Measurements from ENCODE around the gene CDKL2.
A peak's percentile ranks its signal among the peaks of the same experiment; 100 is the strongest.

The CDKL2 gene

GRCh38 chr4:75630174-75630936 lies at the start of gene CDKL2:
Gene CDKL2, minus strand, starts transcription at chr4:75630528. Its CDS starts 4,540 bp downstream, at chr4:75625988.
- DNase-seq (ENCODE audit: low read depth, low spot score) = peak; percentile 83
- H3K4me1 ChIP-seq (ENCODE audit: control insufficient read depth, insufficient read depth, low read length) = peaks cover 3% of the 10 kb centered on the region; the same call in 1 of the 2 replicates
- peak within 1 kb of the TSS; percentile 70; the same call in 1 of the 2 replicates for H3K4me3 ChIP-seq (ENCODE audit: low read length)
- no peaks in the 10 kb centered on the region for H3K36me3 ChIP-seq (ENCODE audit: control insufficient read depth, insufficient read depth, low read length)
- H3K27ac ChIP-seq (ENCODE audit: low read length) = no peak within 1 kb of the TSS
- no peaks in the 10 kb centered on the region for H3K27me3 ChIP-seq (ENCODE audit: control insufficient read depth, insufficient read depth, low read length)
- WGBS (ENCODE audit: insufficient coverage, insufficient read length) = no CpG with 5 or more reads among the region's 57 CpGs
- no peaks in the 10 kb centered on the region for H3K9me3 ChIP-seq (ENCODE audit: control insufficient read depth, insufficient read depth, low read length)

- H3K9me3 ChIP-seq (ENCODE audit: control insufficient read depth, insufficient read depth, low read length) = no peaks in the 10 kb centered on the region; the same call in 1 of the 2 replicates
- DNase-seq (ENCODE audit: low read depth, low spot score) = no peak
- no peak overlapping the region for H3K27ac ChIP-seq (ENCODE audit: low read length)
Observed at GRCh38 chr4:75678965-75679364, 48.6 kb upstream of the CDKL2 start.

GRCh38 chr4:75678473-75678872 lies 48.1 kb upstream of the CDKL2 start:
- Histone ChIP-seq H3K4me1 (ENCODE audit: control insufficient read depth, insufficient read depth, low read length) (no peaks in the 10 kb centered on the region; the same call in 1 of the 2 replicates), H3K36me3 (ENCODE audit: control insufficient read depth, insufficient read depth, low read length) (no peaks in the 10 kb centered on the region), H3K27ac (ENCODE audit: low read length) (no peak overlapping the region), H3K4me3 (ENCODE audit: low read length) (no peak overlapping the region), H3K9me3 (ENCODE audit: control insufficient read depth, insufficient read depth, low read length) (no peaks in the 10 kb centered on the region), H3K27me3 (ENCODE audit: control insufficient read depth, insufficient read depth, low read length) (no peaks in the 10 kb centered on the region)
- DNase-seq (ENCODE audit: low read depth, low spot score) = no peak

More at GRCh38 chr4:75678965-75679364, 48.6 kb upstream of the CDKL2 start:
- Histone ChIP-seq H3K36me3 (ENCODE audit: control insufficient read depth, insufficient read depth, low read length) (no peaks in the 10 kb centered on the region; the same call in 1 of the 2 replicates), H3K4me3 (ENCODE audit: low read length) (no peak overlapping the region), H3K27me3 (ENCODE audit: control insufficient read depth, insufficient read depth, low read length) (no peaks in the 10 kb centered on the region), H3K4me1 (ENCODE audit: control insufficient read depth, insufficient read depth, low read length) (no peaks in the 10 kb centered on the region; the same call in 1 of the 2 replicates)

- Histone ChIP-seq H3K4me1 (ENCODE audit: control insufficient read depth, insufficient read depth, low read length) (no peaks in the 10 kb centered on the region; the same call in 1 of the 2 replicates), H3K4me3 (ENCODE audit: low read length) (no peak overlapping the region), H3K36me3 (ENCODE audit: control insufficient read depth, insufficient read depth, low read length) (no peaks in the 10 kb centered on the region), H3K9me3 (ENCODE audit: control insufficient read depth, insufficient read depth, low read length) (no peaks in the 10 kb centered on the region), H3K27ac (ENCODE audit: low read length) (no peak overlapping the region), H3K27me3 (ENCODE audit: control insufficient read depth, insufficient read depth, low read length) (no peaks in the 10 kb centered on the region)
- DNase-seq (ENCODE audit: low read depth, low spot score) = no peak
- no CpG with 5 or more reads among the region's 11 CpGs for WGBS (ENCODE audit: insufficient coverage, insufficient read length)
Observed at GRCh38 chr4:75675004-75675531, 44.7 kb upstream of the CDKL2 start.

- Histone ChIP-seq H3K9me3 (ENCODE audit: control insufficient read depth, insufficient read depth, low read length) (no peaks in the 10 kb centered on the region), H3K4me1 (ENCODE audit: control insufficient read depth, insufficient read depth, low read length) (no peaks in the 10 kb centered on the region; the same call in 1 of the 2 replicates), H3K4me3 (ENCODE audit: low read length) (peak overlapping the region; percentile 86; the same call in 1 of the 2 replicates), H3K27me3 (ENCODE audit: control insufficient read depth, insufficient read depth, low read length) (no peaks in the 10 kb centered on the region), H3K27ac (ENCODE audit: low read length) (peak overlapping the region; percentile 8), H3K36me3 (ENCODE audit: control insufficient read depth, insufficient read depth, low read length) (no peaks in the 10 kb centered on the region)
- WGBS (ENCODE audit: insufficient coverage, insufficient read length) = no CpG with 5 or more reads among the region's 5 CpGs
- DNase-seq (ENCODE audit: low read depth, low spot score) = no peak
Observed at GRCh38 chr4:75673959-75674328, 43.6 kb upstream of the CDKL2 start.

- no CpG with 5 or more reads among the region's 83 CpGs for whole genome bisulfite sequencing (ENCODE audit: insufficient coverage, insufficient read length)
- H3K27me3 ChIP-seq (ENCODE audit: control insufficient read depth, insufficient read depth, low read length) = no peaks in the 10 kb centered on the region
- H3K4me3 ChIP-seq (ENCODE audit: low read length) = peak within 1 kb of the TSS; percentile 86
- H3K9me3 ChIP-seq (ENCODE audit: control insufficient read depth, insufficient read depth, low read length) = no peaks in the 10 kb centered on the region
- H3K27ac ChIP-seq (ENCODE audit: low read length) = peak within 1 kb of the TSS; percentile 8
- no peaks in the 10 kb centered on the region; the same call in 1 of the 2 replicates for H3K4me1 ChIP-seq (ENCODE audit: control insufficient read depth, insufficient read depth, low read length)
- no peaks in the 10 kb centered on the region for H3K36me3 ChIP-seq (ENCODE audit: control insufficient read depth, insufficient read depth, low read length)
- DNase-seq (ENCODE audit: low read depth, low spot score) = peak; percentile 98
Observed at GRCh38 chr4:75673027-75673958, 43.0 kb upstream of the CDKL2 start, which contains the start of gene G3BP2. Gene G3BP2, minus strand, starts transcription at chr4:75673411. Its CDS starts 11,386 bp downstream, at chr4:75662025.

- no peak for DNase-seq (ENCODE audit: low read depth, low spot score)
Observed at GRCh38 chr4:75672461-75673026, 42.2 kb upstream of the CDKL2 start.

GRCh38 chr4:75671802-75672421 lies 41.6 kb upstream of the CDKL2 start:
- H3K4me3 ChIP-seq (ENCODE audit: low read length) = peak overlapping the region; percentile 86
- H3K4me1 ChIP-seq (ENCODE audit: control insufficient read depth, insufficient read depth, low read length) = no peaks in the 10 kb centered on the region; the same call in 1 of the 2 replicates
- no CpG with 5 or more reads among the region's 10 CpGs for WGBS (ENCODE audit: insufficient coverage, insufficient read length)

More at GRCh38 chr4:75672461-75673026, 42.2 kb upstream of the CDKL2 start:
- Histone ChIP-seq H3K4me3 (ENCODE audit: low read length) (peak overlapping the region; percentile 86), H3K27me3 (ENCODE audit: control insufficient read depth, insufficient read depth, low read length) (no peaks in the 10 kb centered on the region), H3K36me3 (ENCODE audit: control insufficient read depth, insufficient read depth, low read length) (no peaks in the 10 kb centered on the region), H3K27ac (ENCODE audit: low read length) (no peak overlapping the region), H3K4me1 (ENCODE audit: control insufficient read depth, insufficient read depth, low read length) (no peaks in the 10 kb centered on the region; the same call in 1 of the 2 replicates), H3K9me3 (ENCODE audit: control insufficient read depth, insufficient read depth, low read length) (no peaks in the 10 kb centered on the region)
- no CpG with 5 or more reads among the region's 44 CpGs for WGBS (ENCODE audit: insufficient coverage, insufficient read length)

GRCh38 chr4:75668596-75668995 lies 38.3 kb upstream of the CDKL2 start:
- H3K4me1 ChIP-seq (ENCODE audit: control insufficient read depth, insufficient read depth, low read length) = no peaks in the 10 kb centered on the region
- no peak overlapping the region for H3K27ac ChIP-seq (ENCODE audit: low read length)
- no peak for DNase-seq (ENCODE audit: low read depth, low spot score)
- no peaks in the 10 kb centered on the region for H3K27me3 ChIP-seq (ENCODE audit: control insufficient read depth, insufficient read depth, low read length)
- no peaks in the 10 kb centered on the region for H3K9me3 ChIP-seq (ENCODE audit: control insufficient read depth, insufficient read depth, low read length)
- no peaks in the 10 kb centered on the region for H3K36me3 ChIP-seq (ENCODE audit: control insufficient read depth, insufficient read depth, low read length)
- H3K4me3 ChIP-seq (ENCODE audit: low read length) = no peak overlapping the region

More at GRCh38 chr4:75671802-75672421, 41.6 kb upstream of the CDKL2 start:
- Histone ChIP-seq H3K27ac (ENCODE audit: low read length) (no peak overlapping the region), H3K27me3 (ENCODE audit: control insufficient read depth, insufficient read depth, low read length) (no peaks in the 10 kb centered on the region), H3K9me3 (ENCODE audit: control insufficient read depth, insufficient read depth, low read length) (no peaks in the 10 kb centered on the region), H3K36me3 (ENCODE audit: control insufficient read depth, insufficient read depth, low read length) (no peaks in the 10 kb centered on the region)
- DNase-seq (ENCODE audit: low read depth, low spot score) = no peak

Measured in iPS DF 6.9 (cell line).